ENCODE results near the gene NDE1.
"Not testable (repeated sequence)": the region's sequence is repeated elsewhere in the genome, so short reads cannot be mapped to it uniquely, and the experiment has no call there.

- not testable (repeated sequence) for TF ChIP-seq CTCF (conservative IDR thresholded peaks at IDR 0.05 in 1 of 2, IDR thresholded peaks at IDR 0.05 in 1 of 2; ENCODE audit: extremely low read depth in 1 of 2, insufficient read depth in 1 of 2, low read depth in 1 of 2, low read length in 2 of 2); EZH2 (IDR thresholded peaks at IDR 0.05; ENCODE audit: borderline replicate concordance, low read length)
Observed at GRCh38 chr16:15692508-15692907, 42.5 kb downstream of the NDE1 start.

Data from mammary epithelial cell (primary cell).